HK-2 (cell line): ENCODE data around the gene HTR4.
"Not testable (repeated sequence)": the region's sequence is repeated elsewhere in the genome, so short reads cannot be mapped to it uniquely, and the experiment has no call there.

Experiments
- DNase-seq: peaks from one replicate; pipeline ENCODE4 v3.0.0-alpha.2; 2018; ENCODE audit not compliant: unreplicated experiment

The HTR4 gene

GRCh38 chr5:148476302-148476701, 178.0 kb downstream of the HTR4 start:
- DNase-seq, result no peak

GRCh38 chr5:148474025-148474511, 180.3 kb downstream of the HTR4 start:
- DNase-seq, result no peak

GRCh38 chr5:148471379-148471778, 182.9 kb downstream of the HTR4 start:
- DNase-seq, result no peak

- no peak for DNase-seq
Measured at GRCh38 chr5:148469501-148469935, 184.8 kb downstream of the HTR4 start.

- DNase-seq, result not testable (repeated sequence)
Measured at GRCh38 chr5:148468746-148469145, 185.6 kb downstream of the HTR4 start.

- DNase-seq, result no peak
Measured at GRCh38 chr5:148467958-148468357, 186.4 kb downstream of the HTR4 start.

GRCh38 chr5:148466236-148466580, 188.1 kb downstream of the HTR4 start:
- DNase-seq, result no peak

GRCh38 chr5:148465381-148466235, 188.7 kb downstream of the HTR4 start:
- DNase-seq, result no peak

GRCh38 chr5:148459669-148460068, 194.7 kb downstream of the HTR4 start:
- DNase-seq, result no peak

GRCh38 chr5:148458036-148458888, 196.1 kb downstream of the HTR4 start:
- no peak for DNase-seq

- no peak for DNase-seq
Measured at GRCh38 chr5:148457183-148457620, 197.1 kb downstream of the HTR4 start.

GRCh38 chr5:148455185-148455584, 199.1 kb downstream of the HTR4 start:
- no peak for DNase-seq

- DNase-seq, result no peak
Measured at GRCh38 chr5:148454576-148454975, 199.8 kb downstream of the HTR4 start.

- no peak for DNase-seq
Measured at GRCh38 chr5:148452499-148453193, 201.7 kb downstream of the HTR4 start.

- no peak for DNase-seq
Measured at GRCh38 chr5:148446611-148447010, 207.7 kb downstream of the HTR4 start.

GRCh38 chr5:148445578-148445977, 208.7 kb downstream of the HTR4 start:
- DNase-seq, result no peak

GRCh38 chr5:148443998-148444397, 210.3 kb downstream of the HTR4 start:
- DNase-seq, result peak; percentile 11

GRCh38 chr5:148443241-148443640, 211.1 kb downstream of the HTR4 start:
- DNase-seq, result no peak

GRCh38 chr5:148438933-148439332, 215.4 kb downstream of the HTR4 start:
- DNase-seq, result no peak

- DNase-seq, result no peak
Measured at GRCh38 chr5:148437249-148437648, 217.1 kb downstream of the HTR4 start.

GRCh38 chr5:148436029-148436428, 218.3 kb downstream of the HTR4 start:
- no peak for DNase-seq

GRCh38 chr5:148433826-148434225, 220.5 kb downstream of the HTR4 start:
- no peak for DNase-seq
